ENCODE measurements around the gene POLR3A. TPM values are rescaled to one million over a fixed set of nuclear protein-coding genes. Genes with fewer than 3 reads are reported as not detected.

Gene POLR3A
- total RNA-seq, 1 donor from 2014 or later: 18.8 TPM

DNA sequence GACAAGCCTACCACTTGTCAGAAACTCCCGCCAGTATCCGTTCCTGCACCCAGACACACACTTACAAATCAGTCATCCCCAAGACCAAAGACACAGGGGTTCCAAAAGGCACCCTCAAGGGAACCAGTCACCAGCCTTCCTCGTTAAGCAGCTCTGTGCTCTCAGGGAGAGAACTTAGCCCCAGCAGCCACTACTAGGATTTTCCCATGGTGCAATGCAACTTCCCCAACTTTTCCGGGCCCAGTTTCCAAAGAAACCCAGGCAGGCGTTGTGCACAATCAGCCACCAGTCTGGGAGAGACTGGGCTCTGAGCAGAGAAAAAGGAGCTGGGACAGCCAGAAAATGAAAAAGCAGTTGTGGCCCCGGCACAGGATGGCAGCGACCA lies 103.9 kb downstream of the POLR3A start:
- H3K36me3 ChIP-seq (ENCODE audit: control insufficient read depth in 3 of 3, insufficient read depth in 3 of 3, low read length in 3 of 3): no peaks in the 10 kb centered on the region
- no peaks in the 10 kb centered on the region for H3K9me3 ChIP-seq (ENCODE audit: control insufficient read depth in 3 of 3, low read length in 3 of 3)
- peak overlapping the region; percentile 81 to 89 (median 89) for H3K9ac ChIP-seq (ENCODE audit: low read depth in 1 of 3, low read length in 3 of 3)
- peaks cover 21 to 37% (median 33%) of the 10 kb centered on the region in 3 donors for H3K4me1 ChIP-seq (ENCODE audit: control insufficient read depth in 3 of 3, insufficient read depth in 3 of 3, low read length in 3 of 3)
- peak overlapping the region; percentile 12 for H3K27ac ChIP-seq (ENCODE audit: low read depth, low read length)
- H3K4me3 ChIP-seq (ENCODE audit: low read length in 3 of 3): peak overlapping the region; percentile 81 to 88 (median 87)
- no peaks in the 10 kb centered on the region for H3K27me3 ChIP-seq (ENCODE audit: control insufficient read depth in 3 of 3, insufficient read depth in 3 of 3, low read length in 3 of 3)

DNA sequence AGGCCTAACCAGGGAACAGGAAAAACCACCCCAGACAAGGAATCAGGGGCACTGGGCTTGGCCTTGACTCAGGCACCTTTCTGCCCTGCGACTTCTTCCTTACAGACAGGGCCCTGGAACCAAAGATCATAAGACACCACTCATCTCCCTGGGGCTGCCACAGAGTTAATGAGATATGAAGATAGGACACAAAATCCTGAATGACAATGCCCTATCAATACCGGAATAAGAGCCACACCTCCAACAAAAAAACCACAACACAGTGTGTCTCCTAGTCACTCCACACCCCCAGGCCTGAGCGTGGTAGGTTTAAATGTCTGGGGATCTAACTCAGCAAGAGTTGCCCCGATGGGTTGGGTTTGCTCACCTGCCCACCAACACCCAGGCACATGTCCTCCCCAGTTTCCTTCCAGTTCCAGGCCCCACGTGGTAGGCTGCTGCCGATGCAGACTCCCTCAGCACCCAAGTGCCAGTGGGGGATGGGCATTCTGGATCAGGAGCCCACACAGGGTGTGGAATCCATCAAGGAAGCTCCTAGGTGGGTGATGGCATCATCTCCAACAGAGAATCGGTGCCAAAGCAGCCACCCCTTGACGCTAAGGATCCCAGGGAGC lies 106.6 kb downstream of the POLR3A start:
- H3K27me3 ChIP-seq (ENCODE audit: control insufficient read depth in 3 of 3, insufficient read depth in 3 of 3, low read length in 3 of 3): no peaks in the 10 kb centered on the region
- H3K4me3 ChIP-seq (ENCODE audit: low read length in 3 of 3): no peak overlapping the region
- no peak overlapping the region for H3K27ac ChIP-seq (ENCODE audit: low read depth, low read length)
- no peaks in the 10 kb centered on the region for H3K36me3 ChIP-seq (ENCODE audit: control insufficient read depth in 3 of 3, insufficient read depth in 3 of 3, low read length in 3 of 3)
- H3K4me1 ChIP-seq (ENCODE audit: control insufficient read depth in 3 of 3, insufficient read depth in 3 of 3, low read length in 3 of 3): peaks cover 25 to 45% (median 42%) of the 10 kb centered on the region in 3 donors
- H3K9me3 ChIP-seq (ENCODE audit: control insufficient read depth in 3 of 3, low read length in 3 of 3): no peaks in the 10 kb centered on the region
- no peak overlapping the region for H3K9ac ChIP-seq (ENCODE audit: low read depth in 1 of 3, low read length in 3 of 3)

- no peaks in the 10 kb centered on the region for H3K9me3 ChIP-seq (ENCODE audit: control insufficient read depth in 3 of 3, low read length in 3 of 3)
These were observed 107.3 kb downstream of the POLR3A start for GRCh38 chr10:77922055-77922454.

GRCh38 chr10:77921395-77921794 lies 107.9 kb downstream of the POLR3A start:
- Histone ChIP-seq H3K36me3 (ENCODE audit: control insufficient read depth in 3 of 3, insufficient read depth in 3 of 3, low read length in 3 of 3) (no peaks in the 10 kb centered on the region), H3K4me1 (ENCODE audit: control insufficient read depth in 3 of 3, insufficient read depth in 3 of 3, low read length in 3 of 3) (peaks cover 19 to 42% (median 39%) of the 10 kb centered on the region in 3 donors), H3K4me3 (ENCODE audit: low read length in 3 of 3) (no peak overlapping the region), H3K27ac (ENCODE audit: low read depth, low read length) (no peak overlapping the region), H3K27me3 (ENCODE audit: control insufficient read depth in 3 of 3, insufficient read depth in 3 of 3, low read length in 3 of 3) (no peaks in the 10 kb centered on the region), H3K9ac (ENCODE audit: low read depth in 1 of 3, low read length in 3 of 3) (no peak overlapping the region), H3K9me3 (ENCODE audit: control insufficient read depth in 3 of 3, low read length in 3 of 3) (no peaks in the 10 kb centered on the region)

More at GRCh38 chr10:77922055-77922454, 107.3 kb downstream of the POLR3A start:
- Histone ChIP-seq H3K4me1 (ENCODE audit: control insufficient read depth in 3 of 3, insufficient read depth in 3 of 3, low read length in 3 of 3) (peaks cover 19 to 42% (median 39%) of the 10 kb centered on the region in 3 donors), H3K4me3 (ENCODE audit: low read length in 3 of 3) (no peak overlapping the region), H3K27ac (ENCODE audit: low read depth, low read length) (no peak overlapping the region), H3K9ac (ENCODE audit: low read depth in 1 of 3, low read length in 3 of 3) (no peak overlapping the region), H3K36me3 (ENCODE audit: control insufficient read depth in 3 of 3, insufficient read depth in 3 of 3, low read length in 3 of 3) (no peaks in the 10 kb centered on the region), H3K27me3 (ENCODE audit: control insufficient read depth in 3 of 3, insufficient read depth in 3 of 3, low read length in 3 of 3) (no peaks in the 10 kb centered on the region)

GRCh38 chr10:77920495-77920894 lies 108.8 kb downstream of the POLR3A start:
- no peak overlapping the region for H3K27ac ChIP-seq (ENCODE audit: low read depth, low read length)
- no peaks in the 10 kb centered on the region for H3K27me3 ChIP-seq (ENCODE audit: control insufficient read depth in 3 of 3, insufficient read depth in 3 of 3, low read length in 3 of 3)
- H3K36me3 ChIP-seq (ENCODE audit: control insufficient read depth in 3 of 3, insufficient read depth in 3 of 3, low read length in 3 of 3): no peaks in the 10 kb centered on the region
- no peak overlapping the region for H3K4me3 ChIP-seq (ENCODE audit: low read length in 3 of 3)
- H3K9me3 ChIP-seq (ENCODE audit: control insufficient read depth in 3 of 3, low read length in 3 of 3): no peaks in the 10 kb centered on the region
- H3K9ac ChIP-seq (ENCODE audit: low read depth in 1 of 3, low read length in 3 of 3): no peak overlapping the region
- peaks cover 16 to 36% (median 35%) of the 10 kb centered on the region in 3 donors for H3K4me1 ChIP-seq (ENCODE audit: control insufficient read depth in 3 of 3, insufficient read depth in 3 of 3, low read length in 3 of 3)

- H3K27me3 ChIP-seq (ENCODE audit: control insufficient read depth in 3 of 3, insufficient read depth in 3 of 3, low read length in 3 of 3): no peaks in the 10 kb centered on the region
- H3K9ac ChIP-seq (ENCODE audit: low read depth in 1 of 3, low read length in 3 of 3): no peak overlapping the region
- H3K4me3 ChIP-seq (ENCODE audit: low read length in 3 of 3): no peak overlapping the region
- H3K36me3 ChIP-seq (ENCODE audit: control insufficient read depth in 3 of 3, insufficient read depth in 3 of 3, low read length in 3 of 3): no peaks in the 10 kb centered on the region
- H3K27ac ChIP-seq (ENCODE audit: low read depth, low read length): no peak overlapping the region
- H3K4me1 ChIP-seq (ENCODE audit: control insufficient read depth in 3 of 3, insufficient read depth in 3 of 3, low read length in 3 of 3): peaks cover 8 to 28% (median 28%) of the 10 kb centered on the region in 3 donors
- H3K9me3 ChIP-seq (ENCODE audit: control insufficient read depth in 3 of 3, low read length in 3 of 3): no peaks in the 10 kb centered on the region
These were observed 109.6 kb downstream of the POLR3A start for GRCh38 chr10:77919713-77920108.

Small RNA genes lying within 50 kb of the gene (small RNA-seq; reads per million reads assigned to genes)
- not detected for gene RF00017

Other genes starting within 250 kb of the POLR3A start
- gene DLG5, start 102.8 kb downstream of the POLR3A start, total RNA-seq: 14.1 TPM
- gene RPS24, start 4.3 kb upstream of the POLR3A start, total RNA-seq: 2,668 TPM

Data from skeletal muscle tissue (tissue), 5 donors.